GM18505 (cell line): ENCODE results near the gene CLK2.
A peak's percentile ranks its signal among the peaks of the same experiment; 100 is the strongest.

Source experiments
- ATAC-seq: cut with Tn5 transposase; IDR thresholded peaks from one replicate; pipeline ENCODE4 v1.9.1; 2021; ENCODE audit not compliant: unreplicated experiment
- POLR2A ChIP-seq: IDR thresholded peaks from 4 replicates; pipeline ENCODE4 v1.6.1; 2011; ENCODE audit warnings: borderline replicate concordance; ENCODE audit not compliant: insufficient read depth, insufficient read length; ENCODE audit errors: extremely low read depth

Gene CLK2

GRCh38 chr1:155273343-155274245, at the start of gene CLK2:
CLK2 (minus strand) TSS chr1:155273504; CDS start chr1:155270977, 2,527 bp downstream.
- peak; percentile 91 for TF ChIP-seq POLR2A
- peak; percentile 75 for ATAC-seq

GRCh38 chr1:155322571-155322952, 49.3 kb upstream of the CLK2 start:
- ATAC-seq, result no peak
- TF ChIP-seq POLR2A, result no peak

GRCh38 chr1:155321639-155322503, 48.6 kb upstream of the CLK2 start:
- TF ChIP-seq POLR2A, result no peak
- ATAC-seq, result no peak

- ATAC-seq, result no peak
- TF ChIP-seq POLR2A, result peak; percentile 38
These were observed 47.6 kb upstream of the CLK2 start, which contains the start of gene RUSC1 for GRCh38 chr1:155320661-155321617. RUSC1 (plus strand) TSS chr1:155320894; CDS start chr1:155321774, 880 bp downstream.

GRCh38 chr1:155320252-155320651, 46.9 kb upstream of the CLK2 start:
- no peak for ATAC-seq
- no peak for TF ChIP-seq POLR2A

- no peak for ATAC-seq
- no peak for TF ChIP-seq POLR2A
These were observed 46.2 kb upstream of the CLK2 start for GRCh38 chr1:155319536-155319935.

GRCh38 chr1:155318082-155318481, 44.8 kb upstream of the CLK2 start:
- no peak for ATAC-seq
- TF ChIP-seq POLR2A, result no peak

GRCh38 chr1:155316922-155317321, 43.6 kb upstream of the CLK2 start:
- no peak for ATAC-seq
- TF ChIP-seq POLR2A, result no peak

- no peak for ATAC-seq
- no peak for TF ChIP-seq POLR2A
These were observed 40.0 kb upstream of the CLK2 start for GRCh38 chr1:155313261-155313660.

- TF ChIP-seq POLR2A, result no peak
- ATAC-seq, result no peak
These were observed 36.2 kb upstream of the CLK2 start for GRCh38 chr1:155309423-155310021.

GRCh38 chr1:155308493-155309422, 35.5 kb upstream of the CLK2 start, which contains the start of gene FDPS:
FDPS (plus strand) TSS chr1:155308866; CDS start chr1:155309790, 924 bp downstream.
- TF ChIP-seq POLR2A, result peak; percentile 82
- ATAC-seq, result peak; percentile 95
